OCI-LY3 (cell line): ENCODE measurements around the gene FUBP1.

Source experiments
- H2AFZ ChIP-seq: fragments of 200-600, 300-600 bp; shearing (Covaris generic); 2 replicates; pipeline ENCODE4 v1.6.0; 2014; ENCODE audit warnings: antibody characterized with exemption, low read depth, low read length
- H3K27ac ChIP-seq: fragments of 200-600, 300-600 bp; sonication (generic); 2 replicates; pipeline ENCODE4 v1.5.1; 2014; ENCODE audit warnings: mild to moderate bottlenecking, low read length, moderate library complexity, mixed read lengths
- H3K27me3 ChIP-seq: fragments of 200-600, 300-600 bp; sonication (generic); 2 replicates; pipeline ENCODE4 v1.6.1; 2014; ENCODE audit warnings: low read depth, low read length, mixed read lengths
- H3K36me3 ChIP-seq: fragments of 200-600, 300-600 bp; sonication (generic); replicated peaks from 2 replicates; pipeline ENCODE3; 2014; ENCODE audit warnings: low read depth, low read length, mixed read lengths
- H3K4me1 ChIP-seq: fragments of 300-600, 200-600 bp; sonication (generic); 2 replicates; pipeline ENCODE4 v1.6.1; 2014; ENCODE audit warnings: low read length, mixed read lengths
- H3K4me2 ChIP-seq: fragments of 200-600, 300-600 bp; sonication (generic); 2 replicates; pipeline ENCODE4 v1.6.1; 2014; ENCODE audit warnings: low read length, mixed read lengths
- H3K4me3 ChIP-seq: fragments of 300-600, 200-600 bp; sonication (generic); 2 replicates; pipeline ENCODE4 v1.5.1; 2014; ENCODE audit warnings: antibody characterized with exemption, mild to moderate bottlenecking, low read length, moderate library complexity
- H3K79me2 ChIP-seq: fragments of 300-600, 200-600 bp; shearing (Covaris generic); 2 replicates; pipeline ENCODE4 v1.6.1; 2014; ENCODE audit warnings: mild to moderate bottlenecking, low read length, mixed read lengths
- H3K9ac ChIP-seq: fragments of 300-600, 200-600 bp; shearing (Covaris generic); 2 replicates; pipeline ENCODE4 v1.6.0; 2014; ENCODE audit warnings: mild to moderate bottlenecking, low read length, moderate library complexity
- H3K9me3 ChIP-seq: fragments of 200-600, 300-600 bp; shearing (Covaris generic); 2 replicates; pipeline ENCODE4 v1.6.1; 2014; ENCODE audit warnings: low read length, mixed read lengths; ENCODE audit not compliant: insufficient read depth
- H4K20me1 ChIP-seq: fragments of 200-600, 300-600 bp; sonication (generic); 2 replicates; pipeline ENCODE4 v1.6.1; 2016; ENCODE audit warnings: low read length, mixed read lengths; ENCODE audit not compliant: insufficient read depth
- CTCF ChIP-seq: fragments of 200-600, 300-600 bp; sonication (generic); IDR thresholded peaks from 2 replicates; pipeline ENCODE4 v1.5.1; 2014; ENCODE audit warnings: antibody characterized with exemption, low read length, low read depth
- EZH2phosphoT487 ChIP-seq: fragments of 200-600 bp; shearing (Covaris generic); IDR thresholded peaks from 2 replicates; pipeline ENCODE4 v1.6.1; 2018; ENCODE audit warnings: antibody characterized with exemption, mixed run types, low read depth

FUBP1 gene

GRCh38 chr1:77961392-77961791 lies 17.5 kb downstream of the FUBP1 start:
- Histone ChIP-seq H3K27me3 (no peaks in the 10 kb centered on the region), H3K4me3 (no peak overlapping the region), H3K4me2 (no peak overlapping the region), H3K4me1 (no peaks in the 10 kb centered on the region), H3K27ac (no peak overlapping the region), H3K9me3 (no peaks in the 10 kb centered on the region), H4K20me1 (peaks cover 20% of the 10 kb centered on the region), H3K36me3 (peaks cover 67% of the 10 kb centered on the region), H2AFZ (no peak overlapping the region), H3K9ac (no peak overlapping the region), H3K79me2 (peaks cover 52% of the 10 kb centered on the region)
- no peak for TF ChIP-seq CTCF
- no peak for TF ChIP-seq EZH2phosphoT487

- TF ChIP-seq CTCF (no peak), EZH2phosphoT487 (no peak)
- Histone ChIP-seq H3K36me3 (peaks cover 74% of the 10 kb centered on the region), H2AFZ (no peak overlapping the region), H3K4me3 (no peak overlapping the region), H3K9ac (no peak overlapping the region), H3K27me3 (no peaks in the 10 kb centered on the region), H3K27ac (no peak overlapping the region), H3K79me2 (peaks cover 41% of the 10 kb centered on the region), H3K4me1 (no peaks in the 10 kb centered on the region), H3K9me3 (no peaks in the 10 kb centered on the region), H3K4me2 (no peak overlapping the region), H4K20me1 (peaks cover 23% of the 10 kb centered on the region)
These were observed 20.0 kb downstream of the FUBP1 start for GRCh38 chr1:77958850-77959249.

- Histone ChIP-seq H3K36me3 (peaks cover 70% of the 10 kb centered on the region), H3K4me3 (no peak overlapping the region), H4K20me1 (peaks cover 25% of the 10 kb centered on the region), H2AFZ (no peak overlapping the region), H3K9ac (no peak overlapping the region), H3K4me2 (no peak overlapping the region), H3K4me1 (no peaks in the 10 kb centered on the region), H3K27me3 (no peaks in the 10 kb centered on the region), H3K79me2 (peaks cover 36% of the 10 kb centered on the region), H3K9me3 (no peaks in the 10 kb centered on the region), H3K27ac (no peak overlapping the region)
- TF ChIP-seq CTCF: no peak
These were observed 20.5 kb downstream of the FUBP1 start for GRCh38 chr1:77958391-77958790.

GRCh38 chr1:77956464-77956863 lies 22.4 kb downstream of the FUBP1 start:
- Histone ChIP-seq H3K4me2 (no peak overlapping the region), H3K4me1 (no peaks in the 10 kb centered on the region), H3K9ac (no peak overlapping the region), H3K79me2 (peaks cover 23% of the 10 kb centered on the region), H3K4me3 (no peak overlapping the region), H2AFZ (no peak overlapping the region), H3K36me3 (peaks cover 58% of the 10 kb centered on the region), H4K20me1 (peaks cover 20% of the 10 kb centered on the region), H3K9me3 (no peaks in the 10 kb centered on the region), H3K27me3 (no peaks in the 10 kb centered on the region), H3K27ac (no peak overlapping the region)
- TF ChIP-seq CTCF (no peak), EZH2phosphoT487 (no peak)
